Effector CD4-positive, alpha-beta T cell (primary cell): ENCODE results near the gene POLR3H.

ENCODE experiments used
- DNase-seq: peaks from one replicate; pipeline ENCODE4 v3.0.0-alpha.2; 2020

POLR3H gene

DNA sequence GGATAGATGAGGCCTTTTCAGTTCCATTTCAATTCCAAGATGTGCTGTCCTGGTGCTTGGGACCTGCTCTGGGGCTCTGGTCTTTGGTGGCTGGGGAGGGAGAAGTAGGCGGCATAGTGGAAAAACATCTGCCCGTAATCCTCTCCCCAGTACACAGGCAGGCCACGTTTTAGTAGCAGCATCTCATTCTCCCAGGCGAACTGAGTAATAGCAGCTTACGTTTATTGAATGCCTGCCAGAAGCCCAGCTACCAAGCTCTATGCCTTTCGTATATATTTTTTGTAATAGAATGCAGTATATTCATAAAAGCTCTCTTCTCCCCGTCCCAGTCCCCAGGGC lies 63.9 kb downstream of the POLR3H start:
- DNase-seq, result no peak

- DNase-seq, result no peak
These were observed 64.4 kb downstream of the POLR3H start for GRCh38 chr22:41479671-41480396.

- no peak for DNase-seq
These were observed 65.3 kb downstream of the POLR3H start for GRCh38 chr22:41478891-41479521.

DNA sequence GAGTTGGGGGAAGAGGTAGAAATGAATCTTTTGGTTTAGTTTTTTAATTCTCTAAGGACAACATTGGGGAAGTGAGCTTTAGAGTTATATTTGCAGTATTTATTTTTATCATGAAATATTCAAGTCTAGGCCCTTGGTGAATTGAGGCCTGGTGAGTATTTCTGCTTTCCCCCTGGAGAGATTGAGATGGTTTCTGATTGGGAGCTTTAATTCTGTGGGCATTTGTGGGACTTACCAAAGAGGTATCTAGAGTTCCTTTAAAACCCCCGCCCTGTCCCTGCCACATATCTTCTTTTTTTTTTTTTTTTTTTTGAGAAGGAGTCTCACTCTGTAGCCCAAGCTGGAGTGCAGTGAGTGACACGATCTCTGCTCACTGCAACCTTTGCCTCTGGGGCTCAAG lies 65.8 kb downstream of the POLR3H start:
- no peak for DNase-seq
